Dermis microvascular lymphatic vessel endothelial cell (primary cell): ENCODE data around the gene RGL1. TPM values are rescaled to one million over a fixed set of nuclear protein-coding genes. Genes with fewer than 3 reads are reported as not detected.

Source experiments
- DNase-seq, 2 donors: peaks; one replicate each; pipeline versions ENCODE4 v3.0.0 to v3.0.0-alpha.2; 2010; ENCODE audit warnings: low read depth in 2 of 2
- total RNA-seq: library from RNA; depleted of rRNA; stranded (reverse); fragments of >200 nt; gene quantifications from 2 replicates; pipeline ENCODE4 v1.2.1, GENCODE V29; 2014

The RGL1 gene
- total RNA-seq, 1 donor from 2014 or later: 20.7 TPM

DNA sequence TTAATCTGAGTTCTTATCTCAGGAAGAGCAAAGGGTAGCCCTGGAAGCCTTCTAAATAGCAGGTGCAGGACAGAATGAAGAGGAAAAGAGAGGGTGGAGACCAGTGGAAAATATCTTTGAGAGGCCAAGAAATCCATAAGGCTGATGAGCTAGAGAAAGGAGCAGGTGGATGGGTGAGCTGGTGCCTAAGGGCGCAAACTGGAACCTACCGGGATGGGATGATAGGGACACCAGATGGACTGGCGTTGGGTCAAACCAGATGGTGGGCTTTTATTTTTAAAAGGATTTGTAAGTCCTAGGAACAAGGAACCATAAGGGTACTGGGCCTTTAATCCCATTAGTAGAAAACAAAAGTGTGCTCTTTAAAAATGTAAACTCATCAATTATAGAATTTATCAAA is 59.7 kb downstream of the RGL1 start:
- no peak for DNase-seq

DNA sequence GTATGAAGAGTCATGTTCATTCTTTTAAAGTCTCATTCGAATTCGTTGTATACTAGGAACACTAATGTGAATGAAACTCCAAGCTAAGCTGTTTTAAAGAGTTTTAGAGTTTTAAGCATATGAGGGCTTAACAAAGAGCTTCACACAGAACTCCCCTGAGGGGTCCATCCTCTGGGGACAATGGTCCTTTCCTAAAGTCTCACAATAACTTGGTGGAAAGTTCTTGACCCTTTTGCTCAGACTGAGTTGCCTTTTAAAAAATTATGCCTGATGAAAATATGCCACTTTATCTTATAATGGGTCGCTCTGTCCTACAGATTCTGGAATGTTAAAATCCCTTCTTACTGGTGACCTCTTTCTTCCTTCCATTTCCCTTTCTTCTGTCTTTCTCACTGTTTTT is 64.3 kb downstream of the RGL1 start:
- no peak for DNase-seq

DNA sequence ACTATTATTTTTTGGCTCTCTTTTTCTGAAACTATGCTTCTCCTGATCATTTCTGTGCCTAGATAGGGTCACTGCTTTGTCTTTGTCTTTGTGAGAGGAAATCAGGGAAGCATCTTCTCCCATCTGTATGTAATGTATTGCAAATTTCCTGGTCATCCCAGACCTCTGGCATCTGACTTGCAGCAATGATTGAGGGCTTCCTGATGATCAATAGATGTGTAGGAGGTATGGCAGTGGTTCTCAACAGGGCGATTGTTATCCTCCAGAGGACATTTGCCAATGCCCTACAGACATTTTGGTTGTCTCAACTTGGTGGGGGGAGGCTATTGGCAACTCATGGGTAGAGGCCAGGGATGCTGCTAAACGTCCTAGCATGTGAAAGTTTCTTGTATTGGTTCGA is 64.7 kb downstream of the RGL1 start:
- no peak for DNase-seq

DNA sequence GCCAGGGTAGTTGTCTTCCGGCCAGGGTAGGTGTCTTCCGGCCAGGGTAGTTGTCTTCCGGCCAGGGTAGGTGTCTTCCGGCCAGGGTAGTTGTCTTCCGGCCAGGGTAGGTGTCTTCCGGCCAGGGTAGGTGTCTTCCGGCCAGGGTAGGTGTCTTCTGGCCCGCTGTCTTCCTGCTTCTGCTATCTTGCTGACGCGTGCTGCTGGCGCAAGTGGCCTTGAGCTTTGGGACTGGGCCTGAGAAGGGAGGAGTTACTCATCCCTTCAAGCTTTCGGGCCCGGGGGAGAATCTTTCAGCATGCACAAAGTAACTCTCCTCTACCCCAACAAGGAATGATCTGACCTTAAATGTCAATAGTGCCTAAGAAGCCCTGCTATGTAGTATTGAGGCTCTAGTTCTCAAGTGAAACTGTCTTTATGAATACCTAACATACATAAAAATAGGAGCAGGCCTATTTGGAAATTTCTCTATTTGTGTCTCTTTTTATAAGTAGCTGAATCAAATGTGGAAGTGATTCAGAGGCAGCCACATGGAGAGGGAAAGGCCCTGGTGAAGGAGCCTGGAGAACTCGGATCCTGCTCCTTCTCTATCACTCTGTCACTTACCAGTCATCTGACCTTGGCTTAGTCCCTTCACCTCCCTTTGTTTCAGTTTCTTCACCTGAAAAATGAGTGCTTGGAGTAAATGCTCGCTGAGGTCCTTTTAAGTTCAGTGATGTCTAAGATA is 65.6 kb downstream of the RGL1 start:
- peak in 1 of 2 donors; percentile 57 for DNase-seq

DNA sequence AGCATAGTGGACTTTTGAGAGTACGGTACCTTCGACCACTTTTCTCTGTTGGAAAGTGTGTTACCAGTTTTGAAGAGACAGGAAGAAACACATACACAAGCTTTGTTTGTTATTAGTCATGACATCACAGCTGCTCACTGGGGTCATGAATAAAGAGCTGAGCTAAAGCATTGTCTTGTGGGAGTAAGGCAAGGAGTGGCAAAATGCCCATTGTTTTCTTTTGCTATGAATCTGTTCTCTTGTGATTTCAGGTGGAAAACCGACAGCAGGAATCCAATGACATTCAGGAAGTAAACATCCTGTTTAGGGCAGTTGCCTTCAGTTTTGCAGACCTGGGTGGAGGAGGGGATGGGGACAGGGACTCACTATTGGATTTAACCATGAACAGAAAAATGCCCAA is 66.2 kb downstream of the RGL1 start:
- peak; percentile 89 to 95 for DNase-seq

DNA sequence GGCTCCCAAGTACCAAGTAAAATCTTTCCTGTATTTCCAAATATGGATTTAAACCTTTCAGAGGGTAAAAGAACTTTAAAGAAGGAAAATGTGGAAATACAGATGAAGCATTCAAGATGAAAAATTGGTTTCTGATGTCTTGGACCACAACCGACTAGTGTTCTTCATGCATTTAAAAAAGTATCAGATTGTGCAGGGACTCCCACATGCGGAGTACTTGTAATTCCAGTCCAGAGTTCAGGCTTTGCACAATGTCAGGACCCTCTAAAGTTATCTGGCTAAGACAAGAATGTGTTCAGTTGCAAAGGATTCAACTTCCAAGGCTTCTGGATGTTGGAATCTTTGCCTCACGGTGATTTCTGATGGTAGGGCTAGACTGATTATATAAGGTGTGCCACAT is 66.7 kb downstream of the RGL1 start:
- DNase-seq: no peak

DNA sequence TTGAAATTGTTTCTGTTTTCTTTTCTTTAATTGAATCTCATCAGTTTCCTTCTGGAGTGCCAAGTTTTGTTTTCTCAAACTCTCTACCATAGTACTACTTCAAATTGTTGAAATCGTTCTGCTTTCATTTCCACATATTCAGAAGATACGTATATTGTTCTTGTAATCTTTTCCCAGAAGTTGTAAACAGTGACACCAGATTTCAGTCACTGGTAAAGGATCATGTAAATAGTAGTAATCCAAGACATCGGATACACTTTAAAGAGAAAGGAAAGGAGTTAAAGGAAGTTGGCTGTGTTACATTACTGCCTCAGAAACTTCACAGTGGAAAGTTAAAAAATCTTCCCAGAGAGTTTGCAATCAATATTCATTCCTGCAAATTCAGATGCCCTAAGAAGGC is 67.5 kb downstream of the RGL1 start:
- DNase-seq: peak in 1 of 2 donors; percentile 46

DNA sequence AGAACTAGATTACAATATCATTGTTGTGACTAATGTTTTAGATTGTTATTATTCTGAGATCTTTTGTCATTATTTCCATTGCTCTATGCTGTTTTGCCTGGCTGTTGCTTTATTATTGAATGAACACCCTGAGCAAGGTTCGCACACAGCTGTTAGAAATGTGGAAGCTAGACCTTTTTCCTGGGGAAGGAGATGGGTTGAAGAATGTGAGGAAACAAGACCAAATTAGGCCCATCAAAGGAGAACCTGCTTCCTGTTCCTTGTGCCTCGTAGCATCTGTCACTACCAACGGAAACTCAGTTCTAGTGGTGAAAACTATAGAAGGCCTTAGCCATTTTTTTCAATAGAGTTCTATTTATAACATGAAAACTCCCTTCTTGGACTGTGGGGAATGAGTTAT is 68.7 kb downstream of the RGL1 start:
- peak; percentile 84 to 94 for DNase-seq

DNA sequence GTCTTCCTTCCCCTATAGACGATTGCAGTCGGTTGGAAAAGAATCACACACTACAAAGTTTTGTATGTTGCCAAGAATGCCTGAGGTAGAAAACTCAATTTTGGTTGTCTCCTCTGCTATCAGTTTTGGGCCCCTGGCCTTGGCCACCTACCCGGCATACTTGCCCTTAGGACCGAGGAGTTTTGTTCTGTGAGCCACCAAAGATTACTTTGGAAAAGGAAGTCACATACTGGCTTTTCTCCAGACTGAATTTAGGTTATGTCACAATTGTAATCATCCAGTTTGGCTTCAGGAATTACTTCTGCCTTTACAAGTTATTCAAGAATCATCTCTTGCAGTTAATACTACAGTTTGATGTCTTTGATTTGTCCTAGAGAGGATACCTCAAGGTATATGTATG is 71.4 kb downstream of the RGL1 start:
- DNase-seq: no peak

DNA sequence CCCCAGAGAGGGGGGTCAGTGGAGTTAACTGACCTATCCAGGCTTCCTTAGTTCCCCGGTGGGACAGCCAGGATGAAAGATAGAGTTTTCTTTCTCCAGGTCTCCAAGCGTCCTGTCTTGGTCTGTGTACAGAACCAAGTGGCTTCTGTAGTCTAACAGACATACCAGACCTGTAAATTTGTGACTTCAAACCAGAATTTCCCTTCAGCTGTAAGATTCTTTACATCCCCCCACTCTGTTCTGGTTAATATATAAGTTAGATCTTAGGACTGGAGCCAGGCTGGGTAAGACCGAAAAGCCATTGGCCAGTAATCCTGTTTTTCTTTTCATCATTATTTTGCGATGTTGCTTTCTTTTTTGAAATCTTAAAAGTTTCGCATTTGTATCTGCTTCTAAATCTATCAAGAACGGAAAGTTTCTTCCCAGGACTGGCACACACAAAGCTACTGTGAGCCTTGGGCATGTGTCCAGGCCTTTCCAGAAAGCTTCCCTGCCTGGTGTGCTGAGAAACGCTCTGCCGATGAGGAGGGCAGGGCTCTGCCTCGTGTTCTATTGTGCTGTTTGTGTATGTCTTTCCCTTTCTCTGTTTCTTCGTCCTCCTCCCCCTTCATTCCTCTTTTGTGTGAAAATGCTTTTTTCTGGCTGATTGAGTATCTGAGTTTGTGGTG is 72.3 kb downstream of the RGL1 start:
- DNase-seq: peak in 1 of 2 donors; percentile 55

DNA sequence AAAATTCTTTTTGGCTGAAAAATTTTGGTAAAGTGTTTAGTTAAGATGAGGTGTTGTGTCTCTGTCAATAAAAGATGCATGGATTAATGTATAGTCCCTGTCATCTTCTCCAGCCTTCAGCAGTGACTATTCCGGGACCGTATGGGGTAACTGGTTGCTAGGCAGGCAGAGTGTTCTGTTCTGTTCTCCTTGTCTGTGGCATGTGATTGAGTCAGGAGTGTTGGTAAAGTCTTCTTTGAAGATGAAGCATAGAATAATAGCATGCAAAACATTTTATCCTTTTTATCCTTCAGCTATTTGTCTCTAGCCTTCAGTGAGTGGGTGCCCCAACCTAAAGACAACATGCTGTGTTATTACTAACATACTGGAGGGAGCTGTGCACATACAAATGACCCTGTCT is 74.6 kb downstream of the RGL1 start:
- DNase-seq: no peak

DNA sequence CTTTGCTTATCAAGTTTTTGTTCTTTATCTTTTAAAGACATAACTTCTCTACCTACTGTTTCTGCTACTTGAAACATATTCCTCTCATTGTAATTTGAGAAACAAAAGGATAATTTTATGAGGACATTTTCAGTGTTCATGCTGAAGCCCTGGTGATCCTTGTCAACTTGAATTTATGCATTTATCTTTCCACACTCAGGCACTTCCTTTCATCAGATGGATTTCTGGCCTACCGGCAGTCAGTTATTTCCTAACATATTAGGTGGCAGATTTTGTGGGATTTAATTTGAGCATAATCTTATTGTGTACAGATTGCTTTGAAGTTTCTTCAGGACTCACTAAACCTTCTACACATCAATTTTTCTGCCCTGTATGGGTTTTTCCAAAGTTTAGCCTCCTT is 75.0 kb downstream of the RGL1 start:
- peak in 1 of 2 donors; percentile 33 for DNase-seq

DNA sequence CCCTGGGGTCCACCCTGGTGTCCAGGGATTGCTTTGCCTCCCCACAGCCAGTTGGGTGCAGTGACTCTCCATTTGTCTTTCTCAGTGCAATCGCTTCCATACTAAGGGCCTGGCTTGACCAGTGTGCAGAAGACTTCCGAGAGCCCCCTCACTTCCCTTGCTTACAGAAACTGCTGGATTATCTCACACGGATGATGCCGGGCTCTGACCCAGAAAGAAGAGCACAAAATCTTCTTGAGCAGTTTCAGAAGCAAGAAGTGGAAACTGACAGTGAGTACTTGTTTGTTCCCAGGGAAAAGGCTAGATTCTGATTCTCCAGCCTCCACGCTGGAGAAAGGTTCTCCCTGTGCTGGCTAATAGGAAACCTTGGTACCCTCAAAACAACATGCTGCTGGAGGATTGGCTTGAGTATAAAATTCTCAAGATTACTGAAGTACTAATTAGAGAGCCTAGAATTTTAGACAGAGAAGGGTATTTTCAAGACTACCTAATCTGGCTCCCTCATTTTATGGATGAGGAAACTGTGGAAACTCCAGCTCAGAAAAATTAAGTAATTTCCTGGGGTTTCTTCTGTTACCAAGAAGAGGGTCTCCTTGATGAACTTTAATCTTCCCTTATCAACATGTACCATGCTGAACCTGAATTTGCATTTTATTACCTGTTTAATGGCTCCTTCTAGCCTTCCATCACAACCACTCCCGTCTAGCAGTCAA is 75.8 kb downstream of the RGL1 start:
- DNase-seq: no peak

DNA sequence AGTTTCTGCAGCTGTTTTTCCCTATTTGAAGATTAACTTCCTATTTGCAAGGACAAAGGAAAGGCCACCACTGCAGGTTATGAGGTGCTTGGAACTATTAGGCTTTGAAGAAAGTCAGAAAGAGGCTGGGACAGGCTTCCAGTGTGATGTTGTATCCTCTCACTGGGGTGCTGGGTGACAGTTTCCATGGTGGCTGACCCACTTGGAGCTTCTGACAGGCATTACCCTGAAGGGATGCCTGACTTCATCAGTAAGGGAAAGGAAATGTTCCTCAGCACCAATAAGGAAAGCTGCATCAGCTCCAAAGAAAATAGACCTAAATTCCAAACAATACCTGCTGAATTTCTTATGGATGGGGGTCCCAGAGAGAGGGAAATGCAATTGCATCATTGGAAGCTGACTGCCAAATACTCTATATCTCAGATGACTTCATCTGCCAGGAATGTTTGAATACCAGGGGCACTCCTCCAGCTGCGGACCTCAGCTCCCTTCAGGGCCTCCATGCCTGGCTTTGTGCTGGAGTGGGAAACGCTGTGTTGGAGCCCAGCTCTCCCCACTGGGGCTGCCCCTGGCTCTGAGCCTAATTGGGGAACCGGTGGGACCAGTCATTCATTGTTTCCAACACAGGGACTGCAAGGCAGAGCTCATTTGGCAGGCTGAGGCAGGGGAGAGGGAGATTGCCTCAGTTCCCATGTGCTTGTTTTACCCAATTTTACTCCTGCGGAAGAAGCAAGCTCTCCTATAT is 76.6 kb downstream of the RGL1 start:
- DNase-seq: peak; percentile 89 to 96

DNA sequence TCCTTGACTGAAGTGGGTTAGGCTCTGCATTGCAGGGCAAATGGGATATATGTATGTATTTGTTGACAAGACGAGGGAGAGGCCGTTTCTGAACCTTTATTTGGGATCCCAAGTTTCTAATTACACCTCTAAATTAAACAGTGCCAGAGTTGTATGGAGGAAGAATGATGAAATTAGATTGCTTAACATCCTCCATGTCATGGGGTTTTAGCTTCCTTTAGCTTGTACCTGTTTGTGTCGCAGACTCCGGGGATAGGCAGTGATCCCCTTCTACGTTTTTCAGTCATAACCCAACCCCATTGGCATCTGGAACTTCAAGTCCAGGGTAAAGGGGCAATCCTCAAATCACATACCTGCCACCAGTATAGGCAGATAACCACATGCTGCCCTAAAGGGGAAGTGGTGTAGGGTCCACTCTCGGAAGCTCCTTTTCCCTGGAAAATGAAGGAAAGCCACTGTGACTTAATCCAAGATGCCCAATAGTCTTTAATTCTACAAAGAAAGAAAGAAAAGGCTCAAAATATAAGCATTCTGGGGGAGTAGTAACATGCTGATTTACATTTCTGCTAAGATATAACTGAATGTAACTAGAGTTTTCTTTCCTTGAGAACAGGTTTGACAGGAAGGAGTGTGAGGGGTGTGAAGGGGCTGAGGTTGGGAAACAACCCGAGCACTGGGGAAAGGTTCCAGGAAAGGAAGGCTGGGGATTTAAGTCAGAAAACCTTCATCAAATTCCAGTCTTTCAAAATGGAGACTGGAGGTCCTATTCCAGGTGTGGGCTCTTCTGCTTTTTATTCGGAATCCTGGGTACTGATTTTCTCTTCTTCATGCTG is 77.6 kb downstream of the RGL1 start:
- DNase-seq: no peak

DNA sequence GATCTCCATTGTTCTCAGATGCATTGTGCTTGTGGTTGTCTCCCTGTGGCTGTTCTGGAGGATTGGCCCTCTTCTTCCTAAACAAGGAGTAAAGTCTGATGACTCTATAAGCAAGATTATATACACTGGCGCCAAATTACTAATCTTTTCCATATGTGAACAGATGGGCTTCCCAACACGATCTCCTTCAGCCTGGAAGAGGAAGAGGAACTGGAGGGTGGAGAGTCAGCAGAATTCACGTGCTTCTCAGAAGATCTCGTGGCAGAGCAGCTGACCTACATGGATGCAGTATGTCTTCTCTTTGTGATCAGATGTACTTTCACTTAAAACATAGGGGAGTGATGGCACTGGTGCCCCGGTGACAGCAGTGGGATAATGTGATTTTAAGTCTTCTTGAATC is 78.7 kb downstream of the RGL1 start:
- no peak for DNase-seq

DNA sequence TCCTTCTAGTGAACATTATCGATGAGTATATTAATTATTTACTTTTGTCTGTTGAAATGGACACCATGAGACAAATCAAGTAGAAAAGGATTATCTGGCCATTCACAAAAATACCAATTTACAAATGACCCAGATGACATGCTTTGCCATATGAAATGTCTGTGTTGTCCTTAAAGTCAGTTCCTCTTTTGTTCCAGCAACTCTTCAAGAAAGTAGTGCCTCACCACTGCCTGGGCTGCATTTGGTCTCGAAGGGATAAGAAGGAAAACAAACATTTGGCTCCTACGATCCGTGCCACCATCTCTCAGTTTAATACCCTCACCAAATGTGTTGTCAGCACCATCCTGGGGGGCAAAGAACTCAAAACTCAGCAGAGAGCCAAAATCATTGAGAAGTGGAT is 79.6 kb downstream of the RGL1 start:
- DNase-seq: no peak

DNA sequence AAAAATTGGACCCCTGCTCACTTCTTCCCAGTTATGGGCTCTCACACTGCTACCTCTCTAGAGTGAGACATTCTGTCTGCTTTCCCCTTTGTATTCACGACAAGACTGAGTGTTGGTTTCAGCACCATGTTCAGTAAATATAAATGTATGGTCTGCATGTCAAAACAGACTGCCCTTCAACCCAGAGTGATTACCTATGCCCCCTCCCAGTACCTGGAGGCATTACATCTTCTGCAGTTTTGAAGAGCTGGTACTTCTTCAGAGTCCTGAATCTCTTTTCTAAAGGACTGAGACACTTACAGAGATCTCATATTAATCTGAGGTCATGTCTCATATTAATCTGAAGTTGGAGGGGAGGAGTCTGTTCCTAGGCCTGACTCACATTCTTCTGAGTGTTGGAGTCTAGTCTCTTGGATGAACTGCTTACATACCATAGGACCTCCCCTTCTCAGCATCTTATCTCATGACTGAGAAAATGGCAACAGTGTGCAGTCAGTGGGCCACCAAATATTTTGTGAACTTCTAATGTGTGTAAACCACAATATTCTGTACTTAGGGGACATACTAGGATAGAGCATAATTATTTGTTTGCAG is 80.3 kb downstream of the RGL1 start:
- no peak for DNase-seq

DNA sequence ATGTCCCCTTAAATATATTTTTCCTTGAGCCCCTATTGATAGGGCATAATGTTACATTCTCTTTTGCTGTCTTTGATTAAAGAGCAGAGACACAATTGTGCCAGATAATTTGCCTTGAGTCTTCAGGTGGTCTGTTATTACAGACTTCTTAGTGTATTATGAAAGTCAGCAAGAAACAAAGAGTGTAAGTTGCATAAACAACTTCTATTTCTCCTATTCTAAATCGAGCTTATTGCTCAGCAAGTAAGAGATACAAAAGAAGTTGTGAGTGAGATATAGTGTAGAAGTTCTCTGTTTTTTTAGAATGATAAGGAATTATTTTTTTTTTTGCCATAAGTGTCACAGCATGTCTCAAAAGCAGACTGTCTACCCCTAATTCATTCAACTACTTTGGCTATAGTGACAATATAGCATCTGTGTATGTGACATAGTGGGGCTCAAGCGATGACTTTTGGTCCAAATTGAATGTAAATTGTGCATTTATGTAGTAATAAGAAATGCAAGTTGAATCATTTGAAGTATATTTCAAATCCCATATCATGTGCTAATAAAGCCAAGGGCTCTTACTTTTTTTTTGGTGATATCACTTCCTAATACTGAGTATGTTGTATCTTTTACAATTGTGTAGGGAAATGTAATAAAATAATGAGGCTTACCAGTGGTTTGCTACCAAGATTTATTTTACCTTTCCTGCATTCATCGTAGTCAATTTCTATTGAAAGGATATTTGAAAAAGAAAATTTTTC is 81.3 kb downstream of the RGL1 start:
- no peak for DNase-seq

DNA sequence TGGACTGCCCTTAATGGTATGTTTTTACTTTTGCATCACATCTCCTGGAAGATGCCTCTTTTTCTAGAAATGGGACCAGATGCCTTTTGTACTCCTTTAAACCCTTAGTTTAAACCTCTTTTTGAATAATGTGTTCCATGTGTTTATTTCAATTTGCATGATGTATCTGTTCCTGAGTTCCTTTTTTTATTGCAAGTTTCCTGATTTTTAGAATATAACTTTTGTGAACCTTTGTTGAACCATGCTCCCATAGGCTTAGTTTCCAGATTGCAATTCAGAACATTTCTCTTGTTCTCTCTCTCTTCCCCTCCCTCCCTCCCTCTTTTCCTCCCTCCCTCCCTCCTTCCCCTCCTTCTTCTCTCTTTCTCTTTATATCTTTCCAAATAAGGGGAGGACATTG is 81.9 kb downstream of the RGL1 start:
- DNase-seq: no peak
